Lower leg skin (tissue), 3 donors: ENCODE data around the gene PRKCQ.

Experiments
- CTCF ChIP-seq, 3 donors: fragments of 450-650 bp; IDR thresholded peaks; one replicate each; pipeline ENCODE4 v1.5.1; 2016; ENCODE audit warnings: antibody characterized with exemption in 3 of 3, mild to moderate bottlenecking in 3 of 3, moderate library complexity in 2 of 3
- POLR2A ChIP-seq, 2 donors: fragments of 450-650 bp; IDR thresholded peaks; one replicate each; pipeline ENCODE4 v1.6.1; 2016 to 2017; ENCODE audit warnings: antibody characterized with exemption in 2 of 2, mild to moderate bottlenecking in 1 of 2, moderate library complexity in 1 of 2

GRCh38 chr10:6385665-6386064 lies 194.4 kb downstream of the PRKCQ start:
- no peak for TF ChIP-seq CTCF (IDR thresholded peaks at IDR 0.05)
- no peak for TF ChIP-seq POLR2A (IDR thresholded peaks at IDR 0.05)
